IPS-15b (cell line): ENCODE results near the gene HOXB4.

Experiments
- H3K27me3 ChIP-seq: one replicate; pipeline ENCODE4 v1.6.1; 2013; ENCODE audit warnings: low read length; ENCODE audit not compliant: control insufficient read depth, insufficient read depth
- H3K36me3 ChIP-seq: one replicate; pipeline ENCODE4 v1.6.1; 2013; ENCODE audit warnings: low read length; ENCODE audit not compliant: control insufficient read depth, insufficient read depth
- H3K4me1 ChIP-seq: one replicate; pipeline ENCODE4 v1.6.1; 2013; ENCODE audit warnings: mild to moderate bottlenecking, low read length; ENCODE audit not compliant: control insufficient read depth, insufficient read depth
- H3K4me3 ChIP-seq: one replicate; pipeline ENCODE4 v1.5.1; 2013; ENCODE audit warnings: low read depth, low read length
- H3K9ac ChIP-seq: one replicate; pipeline ENCODE4 v1.6.1; 2013; ENCODE audit warnings: low read depth, mild to moderate bottlenecking, low read length
- H3K9me3 ChIP-seq: one replicate; pipeline ENCODE4 v1.6.1; 2013; ENCODE audit warnings: mild to moderate bottlenecking, low read length; ENCODE audit not compliant: control insufficient read depth, insufficient read depth

Gene HOXB4

GRCh38 chr17:48579471-48579759 is 1.3 kb upstream of the HOXB4 start:
- Histone ChIP-seq H3K36me3 (no peaks in the 10 kb centered on the region), H3K4me1 (no peaks in the 10 kb centered on the region), H3K27me3 (peaks cover 96% of the 10 kb centered on the region), H3K9ac (no peak overlapping the region), H3K4me3 (no peak overlapping the region), H3K9me3 (no peaks in the 10 kb centered on the region)

DNA sequence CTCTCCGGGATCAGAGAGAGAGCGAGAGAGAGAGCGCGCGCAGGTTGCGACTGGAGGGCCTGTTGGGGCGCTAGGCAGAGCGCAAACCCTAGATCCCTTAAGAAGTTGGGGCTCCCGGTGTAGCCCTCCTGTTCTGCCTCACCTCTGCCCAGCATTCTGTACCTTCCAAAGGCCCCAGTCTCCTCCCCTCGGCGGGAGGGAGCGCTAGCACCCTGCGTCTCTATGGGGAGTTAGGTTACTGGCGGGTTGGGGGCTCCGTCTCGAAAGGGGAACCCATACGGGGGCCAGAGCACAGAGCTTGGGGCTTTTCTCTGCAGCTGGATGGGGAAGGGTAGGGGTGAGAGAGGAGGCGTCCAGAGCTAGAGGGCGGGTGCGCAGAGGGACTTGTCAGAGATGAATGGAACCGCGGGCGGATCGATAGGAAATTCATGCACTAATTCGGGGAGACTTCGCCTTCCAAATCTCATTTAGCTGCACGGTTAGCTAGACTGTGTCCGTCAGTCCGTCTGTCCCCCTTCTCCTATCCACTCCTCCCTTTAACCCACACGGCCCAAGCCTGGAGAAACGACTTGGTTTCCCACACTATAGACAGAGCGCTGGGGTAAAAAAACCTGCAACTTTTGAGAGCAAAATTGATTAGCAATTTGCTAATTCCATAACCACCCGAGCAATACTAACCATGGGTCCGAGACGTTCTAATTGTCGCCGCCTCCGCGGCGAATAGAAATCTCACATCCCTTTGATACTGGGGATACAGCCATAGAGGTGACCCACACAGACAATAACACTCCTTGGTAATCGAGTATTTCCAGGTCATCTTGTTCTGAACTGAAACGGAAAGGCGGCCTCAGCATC is 693 bp upstream of the HOXB4 start:
- Histone ChIP-seq H3K36me3 (no peaks in the 10 kb centered on the region), H3K27me3 (peaks cover 96% of the 10 kb centered on the region), H3K4me3 (peak overlapping the region; percentile 28), H3K4me1 (no peaks in the 10 kb centered on the region), H3K9ac (no peak overlapping the region), H3K9me3 (no peaks in the 10 kb centered on the region)

DNA sequence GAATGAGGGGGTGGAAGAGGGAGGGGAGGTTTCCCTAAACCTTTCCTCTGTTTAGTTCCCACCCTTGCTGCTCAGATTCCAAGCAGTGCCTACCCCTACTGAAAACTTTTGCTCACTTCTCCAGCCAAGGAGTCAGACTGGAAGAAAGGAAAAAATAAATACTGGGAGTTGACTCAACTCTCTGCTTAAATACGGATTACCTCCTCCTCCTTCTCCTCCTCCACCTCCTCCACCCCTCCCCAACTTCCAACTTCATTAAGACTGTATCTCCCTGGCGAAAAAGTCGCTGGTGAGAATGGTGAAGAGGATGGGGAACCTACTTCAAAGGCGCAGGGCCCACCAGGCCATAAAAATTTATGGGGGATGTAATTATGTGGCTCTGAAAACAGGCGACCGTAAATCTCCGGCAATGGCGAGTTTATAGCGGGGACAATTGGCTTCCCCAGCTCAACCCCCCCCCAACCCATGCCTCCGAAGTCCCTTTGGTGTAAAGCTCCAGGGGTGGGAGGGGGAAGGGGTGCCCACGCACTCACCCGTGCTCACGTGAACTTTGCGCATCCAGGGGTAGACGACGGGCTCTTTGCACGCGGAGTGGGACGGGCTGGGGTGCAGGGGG is 712 bp downstream of the HOXB4 start:
- Histone ChIP-seq H3K4me3 (peak overlapping the region; percentile 23), H3K9me3 (no peaks in the 10 kb centered on the region), H3K9ac (no peak overlapping the region), H3K27me3 (peaks cover 96% of the 10 kb centered on the region), H3K4me1 (no peaks in the 10 kb centered on the region), H3K36me3 (no peaks in the 10 kb centered on the region)

DNA sequence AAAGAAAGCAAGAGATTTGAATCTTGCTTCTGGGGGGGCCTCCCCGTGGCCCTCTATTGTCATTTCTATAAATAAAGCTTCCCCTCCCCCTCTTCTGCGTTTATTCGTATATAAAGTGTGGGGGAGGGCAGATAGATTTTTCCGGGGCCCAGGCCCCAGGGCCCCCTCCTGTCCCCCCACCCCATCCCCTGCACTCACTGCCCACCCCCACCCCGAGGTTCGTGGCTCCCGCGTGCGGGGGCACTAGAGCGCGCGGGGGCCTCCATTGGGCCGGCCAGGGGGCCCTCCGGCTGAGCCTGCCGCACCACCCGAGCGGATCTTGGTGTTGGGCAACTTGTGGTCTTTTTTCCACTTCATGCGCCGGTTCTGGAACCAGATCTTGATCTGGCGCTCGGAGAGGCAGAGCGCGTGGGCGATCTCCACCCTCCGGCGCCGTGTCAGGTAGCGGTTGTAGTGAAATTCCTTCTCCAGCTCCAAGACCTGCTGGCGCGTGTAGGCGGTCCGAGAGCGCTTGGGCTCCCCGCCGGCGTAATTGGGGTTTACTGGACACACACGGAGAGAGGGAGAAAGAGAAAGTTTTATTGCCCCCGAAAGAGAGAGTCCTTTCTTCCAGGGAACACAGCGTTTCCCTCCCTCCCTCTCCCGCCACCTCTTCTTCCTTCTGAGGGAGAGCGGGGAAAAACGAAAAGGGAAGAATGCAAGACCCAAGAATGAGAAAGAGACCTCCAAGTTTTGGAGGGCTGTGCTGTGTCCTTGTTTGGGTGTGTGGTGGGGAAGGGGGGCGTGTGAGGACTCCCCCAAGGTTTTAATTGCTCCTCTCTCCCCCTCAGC is 1.5 kb downstream of the HOXB4 start:
- H3K36me3 ChIP-seq = no peaks in the 10 kb centered on the region
- H3K9me3 ChIP-seq = no peaks in the 10 kb centered on the region
- H3K4me1 ChIP-seq = no peaks in the 10 kb centered on the region
- H3K4me3 ChIP-seq = peak overlapping the region; percentile 23
- H3K9ac ChIP-seq = no peak overlapping the region
- H3K27me3 ChIP-seq = peaks cover 96% of the 10 kb centered on the region

DNA sequence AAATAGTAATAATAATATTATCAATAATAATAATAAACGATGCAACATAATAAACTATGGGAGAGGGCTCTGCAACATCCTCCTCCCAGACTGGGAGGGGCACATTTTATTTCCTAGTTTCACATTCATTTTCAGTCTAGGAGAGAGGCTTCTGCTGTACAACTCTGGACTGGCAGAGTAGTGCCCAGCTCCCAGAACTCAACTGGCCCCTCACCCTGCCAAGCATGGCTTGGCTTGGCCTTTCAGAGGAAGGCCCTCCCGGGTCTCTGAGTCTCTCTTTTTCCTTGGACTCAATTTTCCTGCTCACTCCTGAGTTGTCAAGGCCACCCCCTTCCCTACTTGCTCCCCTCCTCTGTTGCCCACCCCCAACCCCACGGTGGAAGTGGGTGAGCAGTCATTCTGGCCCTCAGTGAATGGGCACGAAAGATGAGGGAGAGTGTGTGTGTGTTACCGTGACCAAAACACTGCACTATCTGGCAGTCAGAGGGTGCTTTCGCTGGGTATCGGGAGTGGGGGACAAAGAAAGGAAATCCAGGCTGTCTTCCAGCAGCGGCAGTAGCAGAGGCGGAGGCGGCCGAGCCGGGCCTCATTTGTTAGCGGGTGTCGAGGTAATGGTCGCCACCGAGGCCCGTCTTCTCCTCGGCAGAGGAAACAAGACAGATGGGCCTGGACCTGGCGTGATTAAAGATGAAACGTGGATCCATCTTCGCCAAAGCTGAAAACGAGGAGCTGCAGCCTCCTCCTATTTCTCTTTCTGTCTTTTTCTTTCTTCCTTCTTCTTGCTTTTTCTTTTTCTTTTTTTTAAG is 2.3 kb downstream of the HOXB4 start:
- Histone ChIP-seq H3K27me3 (peaks cover 96% of the 10 kb centered on the region), H3K4me3 (peak overlapping the region; percentile 3), H3K4me1 (no peaks in the 10 kb centered on the region), H3K9me3 (no peaks in the 10 kb centered on the region), H3K9ac (no peak overlapping the region), H3K36me3 (no peaks in the 10 kb centered on the region)

- Histone ChIP-seq H3K36me3 (no peaks in the 10 kb centered on the region), H3K9me3 (no peaks in the 10 kb centered on the region), H3K27me3 (peaks cover 96% of the 10 kb centered on the region), H3K9ac (no peak overlapping the region), H3K4me3 (no peak overlapping the region), H3K4me1 (no peaks in the 10 kb centered on the region)
Measured at GRCh38 chr17:48575066-48575582, 3.0 kb downstream of the HOXB4 start.

DNA sequence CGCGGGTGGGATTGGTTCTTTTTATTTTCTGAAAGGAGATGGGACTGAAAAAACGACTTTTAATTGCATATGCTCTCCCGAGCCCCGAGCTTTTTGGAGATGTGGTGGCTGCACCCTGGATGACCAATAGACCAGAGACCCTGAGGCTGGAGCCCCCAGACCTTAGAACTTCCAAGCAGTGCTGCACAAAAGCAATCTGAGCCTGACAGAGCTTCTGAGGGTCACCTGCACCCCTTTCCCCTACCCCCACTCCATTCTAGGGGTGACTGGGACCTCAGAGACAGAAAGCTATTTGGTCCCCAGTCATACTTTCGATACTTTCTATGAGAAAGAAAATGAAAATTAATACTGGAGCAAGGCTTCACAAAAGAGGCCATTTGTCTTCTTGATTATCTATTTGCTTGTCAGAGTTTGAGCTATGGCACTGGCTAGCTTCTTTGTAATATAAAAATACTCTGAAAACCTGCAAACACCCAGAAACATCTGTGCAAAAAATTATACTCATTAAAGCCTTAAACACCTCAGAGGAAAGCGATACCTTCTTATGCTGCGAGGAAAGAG is 3.6 kb downstream of the HOXB4 start:
- H3K9me3 ChIP-seq = no peaks in the 10 kb centered on the region
- H3K4me1 ChIP-seq = peaks cover 2% of the 10 kb centered on the region
- H3K27me3 ChIP-seq = peaks cover 96% of the 10 kb centered on the region
- no peak overlapping the region for H3K9ac ChIP-seq
- H3K4me3 ChIP-seq = peak overlapping the region; percentile 8
- H3K36me3 ChIP-seq = no peaks in the 10 kb centered on the region

- Histone ChIP-seq H3K4me1 (peaks cover 4% of the 10 kb centered on the region), H3K27me3 (peaks cover 99% of the 10 kb centered on the region), H3K9ac (no peak overlapping the region), H3K4me3 (peak overlapping the region; percentile 8), H3K36me3 (no peaks in the 10 kb centered on the region), H3K9me3 (no peaks in the 10 kb centered on the region)
Measured at GRCh38 chr17:48571826-48572417, 6.2 kb downstream of the HOXB4 start.

- Histone ChIP-seq H3K9ac (no peak overlapping the region), H3K36me3 (no peaks in the 10 kb centered on the region), H3K4me1 (peaks cover 4% of the 10 kb centered on the region), H3K9me3 (no peaks in the 10 kb centered on the region), H3K4me3 (peak overlapping the region; percentile 7), H3K27me3 (peaks cover 100% of the 10 kb centered on the region)
Measured at GRCh38 chr17:48571024-48571818, 6.9 kb downstream of the HOXB4 start.

DNA sequence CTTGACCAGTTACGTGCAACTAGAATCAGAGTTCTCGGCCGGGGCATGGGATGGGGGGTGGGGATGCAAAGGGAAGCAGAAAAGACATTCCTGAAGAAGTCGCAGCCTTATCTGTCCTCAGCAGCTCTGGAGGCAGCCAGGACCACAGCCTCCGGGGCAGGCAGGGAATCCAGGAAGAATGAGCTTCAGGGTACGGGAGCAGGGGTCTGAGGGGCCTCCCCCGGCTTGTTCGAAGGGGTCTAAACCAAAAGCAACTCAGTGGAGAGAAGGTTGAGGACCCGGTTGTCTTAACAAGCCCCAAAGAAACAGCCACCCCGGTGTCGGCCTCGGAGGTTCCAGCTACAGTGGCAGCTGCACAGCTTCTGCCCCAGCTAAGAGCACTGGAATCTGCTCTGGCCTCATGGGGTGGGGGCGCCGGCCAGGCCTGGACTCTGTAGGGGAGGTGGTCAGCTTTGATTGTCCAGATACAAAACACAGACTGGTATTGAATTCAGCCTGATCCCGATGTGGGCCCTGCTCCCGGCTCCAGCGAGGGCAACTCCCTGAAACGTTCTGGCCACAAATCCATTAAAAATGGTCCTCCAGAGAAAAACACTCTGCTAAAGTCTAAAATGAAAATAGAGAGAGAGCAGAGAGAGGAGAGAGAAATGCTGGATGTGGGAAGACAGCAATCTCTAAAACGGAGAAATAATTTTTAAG is 7.7 kb downstream of the HOXB4 start:
- peaks cover 4% of the 10 kb centered on the region for H3K4me1 ChIP-seq
- H3K27me3 ChIP-seq = peaks cover 100% of the 10 kb centered on the region
- no peaks in the 10 kb centered on the region for H3K36me3 ChIP-seq
- H3K9me3 ChIP-seq = no peaks in the 10 kb centered on the region
- H3K4me3 ChIP-seq = peak overlapping the region; percentile 13
- no peak overlapping the region for H3K9ac ChIP-seq
